H54 (cell line): ENCODE results near the gene TAAR2.

Experiments used
- DNase-seq: peaks from one replicate; pipeline ENCODE4 v3.0.0; 2011; ENCODE audit warnings: low spot score, mixed read lengths; ENCODE audit not compliant: insufficient read length
- FAIRE-seq: peaks from 3 replicates; lab custom pipeline; 2011; peaks lifted over from hg19 to GRCh38; lab: Jason Lieb, UNC
- POLR2A ChIP-seq: IDR thresholded peaks from 2 replicates; pipeline ENCODE4 v1.6.1; 2011; ENCODE audit warnings: low read depth, mild to moderate bottlenecking, low read length

TAAR2 gene

GRCh38 chr6:132589454-132589853 lies 34.6 kb downstream of the TAAR2 start, which contains the start of gene TAAR5:
TAAR5 (minus strand) TSS chr6:132589741; CDS start chr6:132589686, 55 bp downstream.
- FAIRE-seq = no peak
- TF ChIP-seq POLR2A = no peak
- no peak for DNase-seq

GRCh38 chr6:132587424-132587823 lies 36.7 kb downstream of the TAAR2 start:
- FAIRE-seq (no peak), DNase-seq (no peak)
- TF ChIP-seq POLR2A = no peak

GRCh38 chr6:132584698-132585097 lies 39.4 kb downstream of the TAAR2 start:
- TF ChIP-seq POLR2A = no peak
- DNase-seq (no peak), FAIRE-seq (no peak)

GRCh38 chr6:132571774-132572173 lies 52.3 kb downstream of the TAAR2 start:
- DNase-seq = no peak
- FAIRE-seq = no peak
- no peak for TF ChIP-seq POLR2A

- FAIRE-seq = no peak
- TF ChIP-seq POLR2A = no peak
- DNase-seq = no peak
These were observed 53.8 kb downstream of the TAAR2 start, which contains the start of gene TAAR6 for GRCh38 chr6:132570221-132570777. TAAR6 (plus strand) TSS chr6:132570322; CDS start chr6:132570322, 0 bp downstream.

- no peak for TF ChIP-seq POLR2A
- FAIRE-seq (no peak), DNase-seq (no peak)
These were observed 54.9 kb downstream of the TAAR2 start for GRCh38 chr6:132569170-132569569.

GRCh38 chr6:132568611-132569010 lies 55.5 kb downstream of the TAAR2 start:
- no peak for FAIRE-seq

GRCh38 chr6:132567566-132567965 lies 56.5 kb downstream of the TAAR2 start:
- DNase-seq = no peak
- FAIRE-seq = no peak
- no peak for TF ChIP-seq POLR2A

More at GRCh38 chr6:132568611-132569010, 55.5 kb downstream of the TAAR2 start:
- no peak for TF ChIP-seq POLR2A
- no peak for DNase-seq
